ENCODE results near the gene TKFC.

DNA sequence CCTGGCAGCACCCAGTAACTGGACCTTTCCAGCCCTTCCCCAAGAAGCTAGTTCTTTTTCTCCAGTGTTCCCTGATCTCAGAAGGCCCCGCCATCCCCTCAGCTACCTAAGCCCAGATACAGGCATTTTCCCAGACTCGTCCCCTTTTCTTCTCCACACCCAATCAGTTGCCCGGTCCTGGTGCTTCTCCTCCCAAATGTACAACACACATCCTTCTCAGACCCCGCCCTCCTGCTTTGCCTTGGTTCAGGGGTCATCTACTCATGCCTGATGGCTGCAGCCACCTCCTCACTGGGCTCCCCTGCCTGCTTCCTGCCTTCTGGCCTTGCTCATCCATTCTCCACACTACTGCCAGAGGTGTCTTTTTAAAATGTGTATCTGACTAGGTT is 6.5 kb downstream of the TKFC start:
- no peak for TF ChIP-seq BACH2 (CRISPR knock-in tag; IDR thresholded peaks at IDR 0.05; ENCODE audit: borderline replicate concordance)
- no peak for TF ChIP-seq CREB5 (CRISPR knock-in tag; IDR thresholded peaks at IDR 0.05; ENCODE audit: low read depth)
- TF ChIP-seq TOX (CRISPR knock-in tag; IDR thresholded peaks at IDR 0.05; ENCODE audit: borderline replicate concordance) = no peak
- TF ChIP-seq, protein P1, sequence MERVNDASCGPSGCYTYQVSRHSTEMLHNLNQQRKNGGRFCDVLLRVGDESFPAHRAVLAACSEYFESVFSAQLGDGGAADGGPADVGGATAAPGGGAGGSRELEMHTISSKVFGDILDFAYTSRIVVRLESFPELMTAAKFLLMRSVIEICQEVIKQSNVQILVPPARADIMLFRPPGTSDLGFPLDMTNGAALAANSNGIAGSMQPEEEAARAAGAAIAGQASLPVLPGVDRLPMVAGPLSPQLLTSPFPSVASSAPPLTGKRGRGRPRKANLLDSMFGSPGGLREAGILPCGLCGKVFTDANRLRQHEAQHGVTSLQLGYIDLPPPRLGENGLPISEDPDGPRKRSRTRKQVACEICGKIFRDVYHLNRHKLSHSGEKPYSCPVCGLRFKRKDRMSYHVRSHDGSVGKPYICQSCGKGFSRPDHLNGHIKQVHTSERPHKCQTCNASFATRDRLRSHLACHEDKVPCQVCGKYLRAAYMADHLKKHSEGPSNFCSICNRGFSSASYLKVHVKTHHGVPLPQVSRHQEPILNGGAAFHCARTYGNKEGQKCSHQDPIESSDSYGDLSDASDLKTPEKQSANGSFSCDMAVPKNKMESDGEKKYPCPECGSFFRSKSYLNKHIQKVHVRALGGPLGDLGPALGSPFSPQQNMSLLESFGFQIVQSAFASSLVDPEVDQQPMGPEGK (CRISPR knock-in tag; IDR thresholded peaks at IDR 0.05; ENCODE audit: borderline replicate concordance) = no peak
- no peak for TF ChIP-seq ARNTL (CRISPR knock-in tag; IDR thresholded peaks at IDR 0.05; ENCODE audit: borderline replicate concordance, low read depth)
- TF ChIP-seq ZNF8 (CRISPR knock-in tag; IDR thresholded peaks at IDR 0.05) = no peak

All from SK-N-SH treated with all-trans-retinoic acid at 6 μM for 48 hours (cell line).